Naive thymus-derived CD8-positive, alpha-beta T cell (primary cell): Measurements from ENCODE around the gene USP36. TPM values are rescaled to one million over a fixed set of nuclear protein-coding genes. Genes with fewer than 3 reads are reported as not detected.
"Not testable (repeated sequence)": the region's sequence is repeated elsewhere in the genome, so short reads cannot be mapped to it uniquely, and the experiment has no call there.

Experiments used
- ATAC-seq, 2 donors: fragments of 150-1000 bp; cut with Tn5 transposase in 1 of 2; sonication (Bioruptor Pico), chemical (Tn5 transposase) in 1 of 2; 1 replicate in 1 of 2; 2 replicates in 1 of 2; pipeline ENCODE4 v1.10.0; 2021; ENCODE audit warnings: mild to moderate bottlenecking in 2 of 2, moderate library complexity in 2 of 2
- POLR2A ChIA-PET: fragments of 350-600 bp; sonication (Branson Sonifier 250); formaldehyde crosslinking; loops from one replicate; lab custom pipeline; 2021; ENCODE audit warnings: antibody characterized with exemption; lab: Charles Lee
- DNase-seq, 10 donors: peaks; one replicate each; pipeline versions ENCODE4 v3.0.0 to v3.0.0-alpha.2; 2020 to 2022
- H3K27ac Mint-ChIP-seq, 10 donors: one replicate each; pipeline ENCODE4 v1.8.0; 2020 to 2022; ENCODE audit warnings: mild to moderate bottlenecking in 10 of 10, mixed read lengths in 10 of 10, moderate library complexity in 4 of 10, inconsistent platforms in 1 of 10
- H3K27me3 Mint-ChIP-seq, 5 donors: one replicate each; pipeline ENCODE4 v1.8.0; 2021 to 2022; ENCODE audit warnings: mixed read lengths in 5 of 5
- H3K36me3 Mint-ChIP-seq, 3 donors: one replicate each; pipeline ENCODE4 v1.8.0; 2020 to 2022; ENCODE audit warnings: mixed read lengths in 3 of 3, mild to moderate bottlenecking in 2 of 3, inconsistent platforms in 1 of 3
- H3K4me1 Mint-ChIP-seq, 4 donors: one replicate each; pipeline ENCODE4 v1.8.0; 2021 to 2022; ENCODE audit warnings: mixed read lengths in 4 of 4
- H3K4me3 Mint-ChIP-seq, 10 donors: one replicate each; pipeline ENCODE4 v1.8.0; 2020 to 2022; ENCODE audit warnings: mild to moderate bottlenecking in 10 of 10, mixed read lengths in 10 of 10, moderate library complexity in 6 of 10, inconsistent platforms in 1 of 10
- H3K9me3 Mint-ChIP-seq, 9 donors: one replicate each; pipeline ENCODE4 v1.8.0; 2020 to 2022; ENCODE audit warnings: mixed read lengths in 9 of 9, mild to moderate bottlenecking in 3 of 9, inconsistent platforms in 1 of 9, moderate library complexity in 1 of 9
- polyA plus RNA-seq, 3 donors: library from polyadenylated mRNA; unstranded; fragments of 300-500 nt; fragmentation: Illumina TruSeq; gene quantifications; one replicate each; pipeline ENCODE4 v1.2.3, GENCODE V29; 2021
- total RNA-seq, 8 experiments: library from RNA in 2 of 8; stranded (reverse) in 2 of 8; gene quantifications; one replicate each; pipeline ENCODE4 v1.2.3 and lab custom pipeline; 2021 to 2026

Gene USP36
- total and polyA plus RNA-seq, 5 experiments from 2014 or later, result 27.5 to 156 (median 45.1) TPM

DNA sequence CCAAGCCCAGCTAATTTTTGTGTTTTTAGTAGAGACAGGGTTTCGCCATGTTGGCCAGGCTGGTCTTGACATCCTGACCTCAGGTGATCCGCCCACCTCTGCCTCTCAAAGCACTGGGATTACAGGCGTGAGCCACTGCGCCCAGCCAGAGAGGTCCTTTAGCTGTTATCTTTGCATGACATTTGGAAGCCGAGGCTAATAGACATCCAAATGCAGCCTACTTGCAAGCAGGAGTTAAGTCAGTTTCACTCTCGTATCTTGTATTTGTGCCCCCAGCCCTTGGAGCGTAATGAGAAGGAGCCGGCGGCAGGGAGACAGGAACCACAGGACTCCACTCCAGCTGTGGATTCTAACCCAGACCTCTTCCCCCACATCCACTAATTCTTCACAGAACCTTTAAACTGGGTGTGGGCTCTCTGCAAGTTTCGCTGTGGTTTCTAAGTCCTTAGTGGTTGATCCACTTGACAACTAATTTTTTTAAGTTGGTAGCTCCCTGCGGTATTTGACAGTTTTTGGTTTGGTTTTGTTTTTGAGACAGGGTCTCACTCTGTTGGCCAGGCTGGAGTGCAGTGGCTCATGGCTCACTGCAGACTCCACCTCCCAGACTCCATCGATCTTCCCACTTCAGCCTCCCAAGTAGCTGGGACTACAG lies 55.5 kb downstream of the USP36 start:
- Mint-ChIP-seq H3K36me3 (no peaks in the 10 kb centered on the region), H3K4me1 (peaks cover 16 to 70% (median 62%) of the 10 kb centered on the region in 4 donors), H3K4me3 (peak overlapping the region; percentile 47 to 82 (median 66)), H3K9me3 (no peaks in the 10 kb centered on the region), H3K27me3 (no peaks in the 10 kb centered on the region), H3K27ac (peak overlapping the region in 9 of 10 donors; percentile 79 to 91 (median 86))
- DNase-seq (peak in 1 of 10 donors; percentile 41), ATAC-seq (no peak)
- POLR2A ChIA-PET, result interaction anchor here (0.8 to 9.4 kb wide), 13 partner anchors 9 to 70 kb away, joined by 3 to 188 read pairs (median 5); no protein-coding TSS in a partner anchor

DNA sequence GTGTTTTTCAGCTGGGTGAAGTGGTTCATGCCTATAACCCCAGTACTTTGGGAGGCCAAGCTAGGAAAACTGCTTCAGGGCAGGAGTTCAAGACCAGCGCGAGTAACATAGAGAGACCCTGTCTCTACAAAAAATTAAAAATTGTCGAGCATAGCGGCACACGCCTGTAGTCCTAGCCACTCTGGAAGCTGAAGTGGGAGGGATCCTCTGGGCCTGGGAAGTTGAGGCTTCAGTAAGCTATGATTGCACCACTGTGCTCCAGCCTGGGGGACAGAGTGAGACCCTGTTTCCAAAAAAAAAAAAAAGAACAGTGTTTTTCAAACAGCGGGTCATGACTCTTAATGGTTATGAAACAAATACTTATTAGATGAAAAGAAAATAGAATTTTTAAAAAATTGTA lies 56.3 kb downstream of the USP36 start:
- DNase-seq (no peak), ATAC-seq (no peak)
- no peaks in the 10 kb centered on the region for H3K9me3 Mint-ChIP-seq
- H3K4me1 Mint-ChIP-seq, result peaks cover 16 to 70% (median 61%) of the 10 kb centered on the region in 4 donors
- peak overlapping the region in 8 of 10 donors; percentile 75 to 94 (median 92) for H3K27ac Mint-ChIP-seq
- H3K36me3 Mint-ChIP-seq, result peaks cover 0 to 6% (median 2%) of the 10 kb centered on the region in 3 donors
- H3K27me3 Mint-ChIP-seq, result no peaks in the 10 kb centered on the region
- POLR2A ChIA-PET, result interaction anchor here (0.7 to 9.4 kb wide), 14 partner anchors 9 to 69 kb away, joined by 3 to 188 read pairs (median 4); no protein-coding TSS in a partner anchor
- peak overlapping the region in 8 of 10 donors; percentile 66 to 98 (median 90) for H3K4me3 Mint-ChIP-seq

DNA sequence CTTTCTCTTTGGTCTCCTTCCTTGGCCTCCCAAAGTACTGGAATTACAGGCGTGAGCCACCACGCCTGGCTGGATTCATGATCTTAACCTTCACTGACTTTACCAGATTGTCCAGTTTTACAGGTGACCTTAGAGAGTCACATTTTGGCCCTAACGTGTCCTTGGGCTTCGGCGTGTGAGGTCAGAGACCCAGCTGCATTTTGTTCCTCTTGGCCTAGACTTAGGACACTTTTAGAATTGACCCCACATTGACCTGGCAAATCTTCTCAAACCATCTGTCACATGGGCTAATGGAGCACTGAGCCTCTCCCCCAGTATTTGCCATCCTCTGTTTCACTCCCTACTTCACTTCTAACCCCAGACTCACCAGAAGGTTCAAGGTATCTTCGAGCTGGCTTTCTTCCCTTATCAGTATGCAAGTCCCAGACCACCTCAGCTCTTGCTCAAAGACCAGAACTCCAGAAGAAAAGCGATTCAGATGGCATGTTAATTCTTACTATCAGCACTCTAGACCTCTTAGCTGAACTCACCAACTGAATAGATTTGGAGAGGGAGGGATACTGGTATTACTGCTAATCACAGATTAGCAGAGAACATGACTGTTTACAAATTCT lies 56.8 kb downstream of the USP36 start:
- peak overlapping the region; percentile 72 to 94 (median 92) for H3K27ac Mint-ChIP-seq
- POLR2A ChIA-PET, result interaction anchor here (0.7 to 9.4 kb wide), 11 partner anchors 8 to 58 kb away, joined by 3 to 188 read pairs (median 4); no protein-coding TSS in a partner anchor
- no peak for ATAC-seq

DNA sequence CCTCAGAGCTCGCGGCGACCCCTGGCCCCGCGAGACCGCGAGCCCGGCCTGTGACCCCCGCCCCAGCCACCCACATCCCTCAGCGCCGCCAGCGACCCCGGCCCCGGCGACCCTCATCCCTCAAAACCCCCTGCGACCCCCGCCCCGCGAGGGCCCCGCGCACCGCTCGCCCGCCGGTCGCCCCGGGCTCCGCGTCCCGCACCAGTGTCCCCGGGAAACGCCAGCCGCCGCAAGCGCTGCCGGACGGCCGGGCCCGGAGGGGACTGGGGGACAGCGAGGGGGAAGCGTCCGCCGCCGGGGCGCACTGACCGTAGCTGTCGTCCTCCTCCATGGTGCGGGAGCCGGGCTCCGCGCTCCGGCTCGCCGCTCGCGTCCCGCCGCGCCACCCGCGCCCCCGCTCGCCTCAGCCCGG lies 58.7 kb downstream of the USP36 start, which contains the start of gene CYTH1:
Gene CYTH1 (minus strand): TSS at position 381 of the 412 bp plus-strand sequence. CDS start 50 bp downstream, at position 331.
- ATAC-seq, result no peak
- H3K36me3 Mint-ChIP-seq, result peaks cover 0 to 7% (median 6%) of the 10 kb centered on the region in 3 donors
- H3K4me3 Mint-ChIP-seq, result peak within 1 kb of the TSS; percentile 88 to 98 (median 94)
- no peaks in the 10 kb centered on the region for H3K27me3 Mint-ChIP-seq
- DNase-seq, result peak in 2 of 10 donors; percentile 35 to 45
- H3K4me1 Mint-ChIP-seq, result peaks cover 12 to 72% (median 54%) of the 10 kb centered on the region in 4 donors
- POLR2A ChIA-PET, result interaction anchor here (0.7 to 9.4 kb wide), 11 partner anchors 8 to 59 kb away, joined by 3 to 188 read pairs (median 9); partner anchors contain the start of gene USP36
- peak within 1 kb of the TSS; percentile 91 to 99 (median 95) for H3K27ac Mint-ChIP-seq
- H3K9me3 Mint-ChIP-seq, result no peaks in the 10 kb centered on the region

More for the DNA sequence above, 56.8 kb downstream of the USP36 start:
- Mint-ChIP-seq H3K4me1 (peaks cover 16 to 71% (median 60%) of the 10 kb centered on the region in 4 donors), H3K9me3 (no peaks in the 10 kb centered on the region), H3K27me3 (no peaks in the 10 kb centered on the region), H3K4me3 (peak overlapping the region; percentile 76 to 98 (median 89)), H3K36me3 (peaks cover 0 to 7% (median 2%) of the 10 kb centered on the region in 3 donors)
- no peak for DNase-seq

DNA sequence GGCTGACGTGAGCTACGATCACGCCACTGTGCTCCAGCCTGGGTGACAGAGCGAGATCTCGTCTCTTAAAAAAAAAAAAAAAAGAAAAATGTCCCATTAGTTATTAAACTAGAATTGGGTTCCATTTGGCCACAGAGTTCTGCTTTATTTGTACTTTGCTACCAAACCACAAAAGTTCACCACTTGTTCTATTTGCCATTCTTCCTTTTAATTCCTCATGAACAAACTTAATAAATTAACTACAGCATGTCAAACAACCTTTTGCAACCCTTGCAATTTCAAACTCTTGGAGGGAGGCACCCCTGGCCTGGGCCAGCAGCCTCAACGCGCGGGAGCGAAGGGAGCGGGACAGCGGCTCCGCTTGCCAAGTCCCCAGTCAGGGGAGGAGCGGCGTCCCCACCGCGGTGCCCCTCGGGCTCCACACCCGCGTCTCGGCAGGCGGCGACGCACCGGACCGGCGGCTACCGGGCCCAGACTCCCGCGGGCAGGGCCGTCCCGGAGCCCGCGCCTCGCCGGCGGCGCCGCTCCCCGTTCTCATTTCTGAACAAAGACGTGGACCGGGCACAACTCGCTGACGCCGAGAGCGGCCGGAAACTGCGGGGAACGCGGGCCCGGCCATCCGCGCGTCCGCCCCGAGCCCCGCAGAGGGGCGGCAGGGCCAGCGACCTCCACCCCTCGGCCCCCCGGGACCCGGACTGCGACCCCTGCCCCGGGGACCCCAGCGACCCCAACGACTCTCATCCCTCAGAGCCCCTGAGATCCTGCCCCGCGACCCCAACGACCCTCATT lies 59.3 kb downstream of the USP36 start:
- Mint-ChIP-seq H3K9me3 (no peaks in the 10 kb centered on the region), H3K36me3 (peaks cover 0 to 7% (median 6%) of the 10 kb centered on the region in 3 donors), H3K27me3 (no peaks in the 10 kb centered on the region), H3K4me1 (peaks cover 12 to 75% (median 56%) of the 10 kb centered on the region in 4 donors), H3K27ac (peak overlapping the region in 9 of 10 donors; percentile 74 to 99 (median 95)), H3K4me3 (peak overlapping the region; percentile 79 to 98 (median 94))
- DNase-seq (peak in 9 of 10 donors; percentile 35 to 68 (median 48)), ATAC-seq (peak; percentile 9 to 26)
- POLR2A ChIA-PET, result interaction anchor here (0.6 to 9.4 kb wide), 17 partner anchors 9 to 1605 kb away, joined by 3 to 188 read pairs (median 8); partner anchors contain the start of gene USP36

DNA sequence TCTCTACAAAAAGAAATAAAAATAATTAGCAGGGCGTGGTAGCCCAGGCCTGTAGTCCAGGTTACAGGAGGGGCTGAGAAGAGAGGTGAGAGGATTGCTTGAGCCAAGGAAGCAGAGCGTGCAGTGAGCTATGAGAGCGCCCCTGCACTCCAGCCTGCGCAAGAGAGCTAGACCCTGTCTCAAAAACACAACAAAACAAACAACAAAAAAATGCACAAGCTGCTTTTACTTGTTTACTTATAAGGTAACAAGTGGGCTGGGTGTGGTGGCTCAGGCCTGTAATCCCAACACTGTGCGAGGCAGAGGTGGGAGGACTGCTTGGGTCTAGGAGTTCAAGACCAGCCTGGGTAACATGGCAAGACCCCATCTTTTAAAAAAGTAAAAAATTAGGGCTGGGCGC lies 60.3 kb downstream of the USP36 start:
- peaks cover 0 to 7% (median 6%) of the 10 kb centered on the region in 3 donors for H3K36me3 Mint-ChIP-seq
- ATAC-seq, result peak; percentile 8 to 14

DNA sequence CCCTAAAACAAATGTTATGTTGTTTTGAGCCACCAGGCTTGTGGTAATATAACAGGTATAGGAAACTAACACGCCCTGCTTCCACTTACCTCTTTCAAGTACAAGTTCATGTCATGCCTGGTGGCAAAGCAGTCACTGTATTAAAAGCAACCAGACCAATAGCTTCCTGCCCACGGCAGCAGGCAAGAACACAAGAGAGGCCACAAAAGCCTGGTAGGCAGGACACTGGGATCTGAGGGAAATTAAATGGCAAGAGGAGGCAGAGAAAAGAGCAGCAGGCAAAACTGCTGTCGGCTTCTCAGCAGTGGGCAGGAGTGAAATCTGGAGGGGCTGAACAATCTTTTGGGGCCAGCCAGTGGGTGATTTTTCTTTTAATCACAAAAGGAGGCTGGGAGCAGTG lies 60.8 kb downstream of the USP36 start:
- Mint-ChIP-seq H3K36me3 (peaks cover 0 to 7% (median 6%) of the 10 kb centered on the region in 3 donors), H3K4me3 (peak overlapping the region; percentile 89 to 98 (median 96))
- POLR2A ChIA-PET, result interaction anchor here (0.7 to 9.4 kb wide), 20 partner anchors 10 to 653 kb away, joined by 3 to 188 read pairs (median 8); partner anchors contain the start of gene USP36

More for the DNA sequence above, 60.3 kb downstream of the USP36 start:
- H3K9me3 Mint-ChIP-seq, result no peaks in the 10 kb centered on the region
- H3K4me1 Mint-ChIP-seq, result peaks cover 13 to 75% (median 57%) of the 10 kb centered on the region in 4 donors
- peak overlapping the region; percentile 89 to 98 (median 96) for H3K4me3 Mint-ChIP-seq
- H3K27me3 Mint-ChIP-seq, result no peaks in the 10 kb centered on the region
- DNase-seq, result peak in 4 of 10 donors; percentile 33 to 50 (median 38)
- POLR2A ChIA-PET, result interaction anchor here (0.6 to 9.4 kb wide), 22 partner anchors 10 to 1605 kb away, joined by 3 to 188 read pairs (median 7); partner anchors contain the start of gene USP36
- peak overlapping the region in 8 of 10 donors; percentile 96 to 100 (median 98) for H3K27ac Mint-ChIP-seq

DNA sequence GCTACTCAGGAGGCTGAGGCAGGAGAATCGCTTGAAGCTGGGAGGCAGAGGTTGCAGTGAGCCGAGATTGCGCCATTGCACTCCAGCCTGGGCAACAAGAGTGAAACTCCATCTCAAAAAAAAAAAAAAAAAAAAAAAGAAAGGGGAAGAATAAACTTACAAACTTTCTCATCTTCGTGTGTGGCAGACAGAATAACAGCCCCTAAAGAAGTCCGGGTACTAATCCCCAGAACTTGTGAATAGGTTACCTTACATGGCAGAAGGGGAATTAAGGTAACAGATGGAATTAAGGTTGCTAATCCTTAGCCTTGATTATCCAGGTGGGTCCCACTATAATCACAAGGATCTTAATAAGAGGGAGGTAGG lies 61.3 kb downstream of the USP36 start:
- Mint-ChIP-seq H3K27ac (peak overlapping the region in 8 of 10 donors; percentile 96 to 100 (median 98)), H3K4me3 (peak overlapping the region; percentile 89 to 98 (median 96)), H3K4me1 (peaks cover 20 to 75% (median 58%) of the 10 kb centered on the region in 4 donors)
- not testable (repeated sequence) for H3K36me3 Mint-ChIP-seq, DNase-seq, H3K27me3 Mint-ChIP-seq, H3K9me3 Mint-ChIP-seq, ATAC-seq
- POLR2A ChIA-PET, result interaction anchor here (0.7 to 9.4 kb wide), 19 partner anchors 11 to 649 kb away, joined by 3 to 188 read pairs (median 8); partner anchors contain the start of gene USP36

More for the DNA sequence above, 60.8 kb downstream of the USP36 start:
- no peaks in the 10 kb centered on the region for H3K9me3 Mint-ChIP-seq
- peak in 9 of 10 donors; percentile 41 to 88 (median 78) for DNase-seq
- peak; percentile 54 to 62 for ATAC-seq
- no peaks in the 10 kb centered on the region for H3K27me3 Mint-ChIP-seq
- peak overlapping the region in 8 of 10 donors; percentile 96 to 100 (median 98) for H3K27ac Mint-ChIP-seq
- H3K4me1 Mint-ChIP-seq, result peaks cover 15 to 75% (median 56%) of the 10 kb centered on the region in 4 donors

DNA sequence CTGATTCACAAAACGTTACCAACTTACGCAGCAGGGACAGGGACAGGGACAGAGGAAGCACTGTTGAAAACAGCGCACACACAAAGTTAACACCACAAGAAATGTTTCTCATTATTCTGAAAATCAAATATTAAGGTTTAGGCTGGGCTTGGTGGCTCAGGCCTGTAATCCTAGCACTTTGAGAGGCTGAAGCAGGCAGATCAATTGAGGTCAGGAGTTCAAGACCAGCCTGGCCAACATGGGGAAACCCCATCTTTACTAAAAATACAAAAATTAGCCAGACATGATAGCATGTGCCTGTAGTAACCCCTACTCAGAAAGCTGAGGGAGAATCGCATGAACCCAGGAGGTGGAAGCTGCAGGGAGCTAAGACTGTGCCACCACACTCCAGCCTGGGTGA lies 62.7 kb downstream of the USP36 start:
- Mint-ChIP-seq H3K9me3 (no peaks in the 10 kb centered on the region), H3K27me3 (no peaks in the 10 kb centered on the region), H3K4me1 (peaks cover 16 to 73% (median 54%) of the 10 kb centered on the region in 4 donors), H3K4me3 (peak overlapping the region; percentile 70 to 98 (median 81)), H3K36me3 (peaks cover 0 to 8% (median 7%) of the 10 kb centered on the region in 3 donors), H3K27ac (peak overlapping the region in 8 of 10 donors; percentile 95 to 100 (median 98))
- ATAC-seq (no peak), DNase-seq (peak in 1 of 10 donors; percentile 41)
- POLR2A ChIA-PET, result interaction anchor here (0.7 to 9.4 kb wide), 12 partner anchors 12 to 643 kb away, joined by 3 to 188 read pairs (median 7); no protein-coding TSS in a partner anchor

DNA sequence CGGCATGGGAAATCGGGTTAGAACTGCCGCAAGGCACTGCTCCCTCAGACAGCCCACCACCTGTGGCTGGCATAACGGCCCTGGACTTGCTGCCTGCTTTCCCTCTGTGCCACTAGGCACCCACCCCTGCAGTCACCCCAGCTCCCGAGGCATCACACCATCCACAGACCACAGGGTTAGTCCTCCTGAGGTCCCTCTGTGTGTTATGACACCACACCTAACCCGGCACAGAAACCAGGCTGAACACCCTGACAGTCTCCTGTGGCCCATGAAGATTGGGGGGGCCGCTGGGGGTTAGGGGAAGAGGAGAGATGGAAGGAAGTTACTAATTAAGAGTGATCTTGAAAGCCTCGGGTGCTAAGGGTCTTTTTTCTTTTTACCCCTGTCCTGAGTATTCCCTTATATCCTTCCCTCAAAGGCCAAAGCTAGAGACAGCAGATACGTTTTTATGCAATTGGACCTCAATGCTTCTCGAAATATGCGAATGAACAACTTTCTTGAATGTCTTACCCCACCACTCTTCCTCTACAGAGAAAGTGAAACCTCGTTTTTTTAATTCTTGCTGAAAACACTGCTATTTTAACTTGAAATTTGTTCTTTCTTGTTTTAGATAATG lies 65.5 kb downstream of the USP36 start:
- Mint-ChIP-seq H3K4me1 (peaks cover 29 to 79% (median 68%) of the 10 kb centered on the region in 4 donors), H3K36me3 (peaks cover 0 to 25% (median 10%) of the 10 kb centered on the region in 3 donors), H3K27ac (peak overlapping the region in 8 of 10 donors; percentile 94 to 99 (median 98)), H3K4me3 (peak overlapping the region; percentile 84 to 98 (median 91)), H3K27me3 (no peaks in the 10 kb centered on the region), H3K9me3 (no peaks in the 10 kb centered on the region)
- DNase-seq, result peak in 9 of 10 donors; percentile 41 to 80 (median 63)
- POLR2A ChIA-PET, result interaction anchor here (0.8 to 2.9 kb wide), 12 partner anchors 8 to 58 kb away, joined by 3 to 34 read pairs (median 4); no protein-coding TSS in a partner anchor
- peak; percentile 50 to 55 for ATAC-seq
